Measurements from ENCODE around the gene FBXL22. TPM values are rescaled to one million over a fixed set of nuclear protein-coding genes. Genes with fewer than 3 reads are reported as not detected.

Gene FBXL22
- total and polyA plus RNA-seq, 2 experiments from 2014 or later: 0.60 to 1.3 TPM

GRCh38 chr15:63601704-63602185, 4.6 kb downstream of the FBXL22 start:
- Histone ChIP-seq H3K9me3 (ENCODE audit: low read depth) (no peaks in the 10 kb centered on the region), H2AFZ (peak overlapping the region; percentile 91), H3K9me2 (replicated peaks; ENCODE audit: insufficient read depth) (no peaks in the 10 kb centered on the region), H3K27me3 (no peaks in the 10 kb centered on the region), H3K4me1 (ENCODE audit: insufficient read depth) (peaks cover 34% of the 10 kb centered on the region), H3K79me2 (no peaks in the 10 kb centered on the region), H3K4me2 (peak overlapping the region; percentile 99), H3K36me3 (replicated peaks; ENCODE audit: insufficient read depth, low read depth) (no peaks in the 10 kb centered on the region), H3K4me3 (peak overlapping the region; percentile 94), H4K20me1 (ENCODE audit: insufficient read depth, poor library complexity, severe bottlenecking) (no peaks in the 10 kb centered on the region), H3K27ac (peak overlapping the region; percentile 80)
- TF ChIP-seq EZH2 (IDR thresholded peaks at IDR 0.05; ENCODE audit: borderline replicate concordance): no peak
- no peak for TF ChIP-seq CTCF (IDR thresholded peaks at IDR 0.05; ENCODE audit: poor library complexity)
- TF ChIP-seq EZH2phosphoT487 (IDR thresholded peaks at IDR 0.05; ENCODE audit: low read depth, severe bottlenecking, unreplicated experiment): no peak
- WGBS (ENCODE audit: low lambda C conversion rate, missing lambda C conversion rate): 49% methylated on average over 9 of the region's 9 CpGs
- no peak for DNase-seq (ENCODE audit: low spot score)

- Histone ChIP-seq H4K20me1 (ENCODE audit: insufficient read depth, poor library complexity, severe bottlenecking) (no peaks in the 10 kb centered on the region), H3K4me2 (no peak overlapping the region), H3K36me3 (replicated peaks; ENCODE audit: insufficient read depth, low read depth) (no peaks in the 10 kb centered on the region), H3K9me3 (ENCODE audit: low read depth) (no peaks in the 10 kb centered on the region), H3K79me2 (no peaks in the 10 kb centered on the region), H3K9me2 (replicated peaks; ENCODE audit: insufficient read depth) (no peaks in the 10 kb centered on the region), H3K4me3 (no peak overlapping the region), H2AFZ (no peak overlapping the region), H3K27me3 (no peaks in the 10 kb centered on the region), H3K4me1 (ENCODE audit: insufficient read depth) (peaks cover 26% of the 10 kb centered on the region), H3K27ac (no peak overlapping the region)
- no peak for TF ChIP-seq EZH2 (IDR thresholded peaks at IDR 0.05; ENCODE audit: borderline replicate concordance)
- no peak for TF ChIP-seq CTCF (IDR thresholded peaks at IDR 0.05; ENCODE audit: poor library complexity)
- TF ChIP-seq EZH2phosphoT487 (IDR thresholded peaks at IDR 0.05; ENCODE audit: low read depth, severe bottlenecking, unreplicated experiment): no peak
- 97% methylated on average over 3 of the region's 3 CpGs for WGBS (ENCODE audit: low lambda C conversion rate, missing lambda C conversion rate)
- DNase-seq (ENCODE audit: low spot score): no peak
These were observed 5.4 kb downstream of the FBXL22 start for GRCh38 chr15:63602595-63602994.

- peaks cover 17% of the 10 kb centered on the region for H3K4me1 ChIP-seq (ENCODE audit: insufficient read depth)
- H3K9me2 ChIP-seq (replicated peaks; ENCODE audit: insufficient read depth): no peaks in the 10 kb centered on the region
- no peaks in the 10 kb centered on the region for H3K9me3 ChIP-seq (ENCODE audit: low read depth)
- 90% methylated on average over 4 of the region's 4 CpGs for WGBS (ENCODE audit: low lambda C conversion rate, missing lambda C conversion rate)
- no peak overlapping the region for H3K4me3 ChIP-seq
- no peaks in the 10 kb centered on the region for H3K79me2 ChIP-seq
- DNase-seq (ENCODE audit: low spot score): no peak
- no peaks in the 10 kb centered on the region for H3K36me3 ChIP-seq (replicated peaks; ENCODE audit: insufficient read depth, low read depth)
- H3K27me3 ChIP-seq: no peaks in the 10 kb centered on the region
- no peak for TF ChIP-seq EZH2phosphoT487 (IDR thresholded peaks at IDR 0.05; ENCODE audit: low read depth, severe bottlenecking, unreplicated experiment)
- TF ChIP-seq EZH2 (IDR thresholded peaks at IDR 0.05; ENCODE audit: borderline replicate concordance): no peak
- no peaks in the 10 kb centered on the region for H4K20me1 ChIP-seq (ENCODE audit: insufficient read depth, poor library complexity, severe bottlenecking)
- H3K27ac ChIP-seq: no peak overlapping the region
- H2AFZ ChIP-seq: no peak overlapping the region
- H3K4me2 ChIP-seq: no peak overlapping the region
These were observed 6.3 kb downstream of the FBXL22 start for GRCh38 chr15:63603516-63603915.

- WGBS (ENCODE audit: low lambda C conversion rate, missing lambda C conversion rate): 86% methylated on average over 2 of the region's 2 CpGs
- Histone ChIP-seq H3K4me1 (ENCODE audit: insufficient read depth) (peaks cover 10% of the 10 kb centered on the region), H3K79me2 (no peaks in the 10 kb centered on the region), H2AFZ (no peak overlapping the region), H3K9me2 (replicated peaks; ENCODE audit: insufficient read depth) (no peaks in the 10 kb centered on the region), H3K4me3 (no peak overlapping the region), H3K27ac (no peak overlapping the region), H3K27me3 (no peaks in the 10 kb centered on the region), H3K36me3 (replicated peaks; ENCODE audit: insufficient read depth, low read depth) (no peaks in the 10 kb centered on the region), H3K4me2 (no peak overlapping the region), H4K20me1 (ENCODE audit: insufficient read depth, poor library complexity, severe bottlenecking) (no peaks in the 10 kb centered on the region), H3K9me3 (ENCODE audit: low read depth) (no peaks in the 10 kb centered on the region)
- DNase-seq (ENCODE audit: low spot score): no peak
- TF ChIP-seq EZH2 (IDR thresholded peaks at IDR 0.05; ENCODE audit: borderline replicate concordance): no peak
- no peak for TF ChIP-seq CTCF (IDR thresholded peaks at IDR 0.05; ENCODE audit: poor library complexity)
- no peak for TF ChIP-seq EZH2phosphoT487 (IDR thresholded peaks at IDR 0.05; ENCODE audit: low read depth, severe bottlenecking, unreplicated experiment)
These were observed 7.1 kb downstream of the FBXL22 start for GRCh38 chr15:63604281-63604680.
